ENCODE results near the gene FGFR3.

Gene FGFR3

GRCh38 chr4:1802151-1802715 lies 9.1 kb downstream of the FGFR3 start:
- Histone ChIP-seq H3K9me3 (ENCODE audit: control insufficient read depth, low read length) (no peaks in the 10 kb centered on the region), H3K4me1 (ENCODE audit: control insufficient read depth, insufficient read depth, low read length, poor library complexity, severe bottlenecking) (no peaks in the 10 kb centered on the region), H3K36me3 (ENCODE audit: control insufficient read depth, insufficient read depth, low read length) (no peaks in the 10 kb centered on the region), H3K27me3 (replicated peaks; ENCODE audit: control insufficient read depth, insufficient read depth, low read length, poor library complexity, severe bottlenecking) (peaks cover 1% of the 10 kb centered on the region), H3K27ac (ENCODE audit: insufficient read depth, low read length, poor library complexity, severe bottlenecking) (no peak overlapping the region), H3K4me3 (ENCODE audit: insufficient read depth, low read depth, low read length, poor library complexity, severe bottlenecking) (no peak overlapping the region)
- no peak for DNase-seq

- no peak overlapping the region for H3K27ac ChIP-seq (ENCODE audit: insufficient read depth, low read length, poor library complexity, severe bottlenecking)
These were observed 9.8 kb downstream of the FGFR3 start for GRCh38 chr4:1802720-1803522.

DNA sequence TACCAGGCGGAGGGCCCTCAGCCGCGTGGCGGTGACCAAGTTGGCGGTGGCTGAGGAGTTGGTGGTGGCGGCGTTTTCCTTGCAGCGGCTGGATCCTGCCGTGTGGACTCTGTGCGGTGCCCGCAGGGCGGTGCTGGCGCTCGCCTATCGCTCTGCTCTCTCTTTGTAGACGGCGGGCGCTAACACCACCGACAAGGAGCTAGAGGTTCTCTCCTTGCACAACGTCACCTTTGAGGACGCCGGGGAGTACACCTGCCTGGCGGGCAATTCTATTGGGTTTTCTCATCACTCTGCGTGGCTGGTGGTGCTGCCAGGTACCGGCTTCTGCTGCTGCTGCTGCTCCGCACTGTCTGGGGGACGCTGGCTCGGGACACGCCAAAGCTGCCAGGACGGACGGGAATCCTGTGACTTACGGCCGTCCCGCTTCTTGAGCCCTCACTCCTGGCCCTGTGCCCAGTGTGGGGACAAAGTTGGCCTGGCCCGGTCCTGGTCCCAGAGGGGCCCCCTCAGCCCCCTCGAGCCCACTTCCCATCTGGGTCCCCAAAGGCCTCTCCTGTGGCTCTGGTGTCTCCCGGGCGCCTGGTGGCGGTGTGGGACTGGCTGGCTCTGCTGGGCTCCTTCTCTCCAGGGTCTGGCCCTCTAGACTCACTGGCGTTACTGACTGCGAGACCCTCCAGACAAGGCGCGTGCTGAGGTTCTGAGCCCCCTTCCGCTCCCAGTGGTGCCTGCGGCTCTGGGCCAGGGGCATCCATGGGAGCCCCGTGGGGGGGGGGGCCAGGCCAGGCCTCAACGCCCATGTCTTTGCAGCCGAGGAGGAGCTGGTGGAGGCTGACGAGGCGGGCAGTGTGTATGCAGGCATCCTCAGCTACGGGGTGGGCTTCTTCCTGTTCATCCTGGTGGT lies 10.7 kb downstream of the FGFR3 start:
- no peak overlapping the region for H3K4me3 ChIP-seq (ENCODE audit: insufficient read depth, low read depth, low read length, poor library complexity, severe bottlenecking)
- H3K27ac ChIP-seq (ENCODE audit: insufficient read depth, low read length, poor library complexity, severe bottlenecking) = no peak overlapping the region
- DNase-seq = no peak
- no peaks in the 10 kb centered on the region for H3K27me3 ChIP-seq (replicated peaks; ENCODE audit: control insufficient read depth, insufficient read depth, low read length, poor library complexity, severe bottlenecking)
- no peaks in the 10 kb centered on the region for H3K36me3 ChIP-seq (ENCODE audit: control insufficient read depth, insufficient read depth, low read length)
- no peaks in the 10 kb centered on the region for H3K4me1 ChIP-seq (ENCODE audit: control insufficient read depth, insufficient read depth, low read length, poor library complexity, severe bottlenecking)
- no peaks in the 10 kb centered on the region for H3K9me3 ChIP-seq (ENCODE audit: control insufficient read depth, low read length)

More at GRCh38 chr4:1802720-1803522, 9.8 kb downstream of the FGFR3 start:
- Histone ChIP-seq H3K36me3 (ENCODE audit: control insufficient read depth, insufficient read depth, low read length) (no peaks in the 10 kb centered on the region), H3K9me3 (ENCODE audit: control insufficient read depth, low read length) (no peaks in the 10 kb centered on the region), H3K4me1 (ENCODE audit: control insufficient read depth, insufficient read depth, low read length, poor library complexity, severe bottlenecking) (no peaks in the 10 kb centered on the region), H3K4me3 (ENCODE audit: insufficient read depth, low read depth, low read length, poor library complexity, severe bottlenecking) (no peak overlapping the region), H3K27me3 (replicated peaks; ENCODE audit: control insufficient read depth, insufficient read depth, low read length, poor library complexity, severe bottlenecking) (no peaks in the 10 kb centered on the region)
- DNase-seq = no peak

DNA sequence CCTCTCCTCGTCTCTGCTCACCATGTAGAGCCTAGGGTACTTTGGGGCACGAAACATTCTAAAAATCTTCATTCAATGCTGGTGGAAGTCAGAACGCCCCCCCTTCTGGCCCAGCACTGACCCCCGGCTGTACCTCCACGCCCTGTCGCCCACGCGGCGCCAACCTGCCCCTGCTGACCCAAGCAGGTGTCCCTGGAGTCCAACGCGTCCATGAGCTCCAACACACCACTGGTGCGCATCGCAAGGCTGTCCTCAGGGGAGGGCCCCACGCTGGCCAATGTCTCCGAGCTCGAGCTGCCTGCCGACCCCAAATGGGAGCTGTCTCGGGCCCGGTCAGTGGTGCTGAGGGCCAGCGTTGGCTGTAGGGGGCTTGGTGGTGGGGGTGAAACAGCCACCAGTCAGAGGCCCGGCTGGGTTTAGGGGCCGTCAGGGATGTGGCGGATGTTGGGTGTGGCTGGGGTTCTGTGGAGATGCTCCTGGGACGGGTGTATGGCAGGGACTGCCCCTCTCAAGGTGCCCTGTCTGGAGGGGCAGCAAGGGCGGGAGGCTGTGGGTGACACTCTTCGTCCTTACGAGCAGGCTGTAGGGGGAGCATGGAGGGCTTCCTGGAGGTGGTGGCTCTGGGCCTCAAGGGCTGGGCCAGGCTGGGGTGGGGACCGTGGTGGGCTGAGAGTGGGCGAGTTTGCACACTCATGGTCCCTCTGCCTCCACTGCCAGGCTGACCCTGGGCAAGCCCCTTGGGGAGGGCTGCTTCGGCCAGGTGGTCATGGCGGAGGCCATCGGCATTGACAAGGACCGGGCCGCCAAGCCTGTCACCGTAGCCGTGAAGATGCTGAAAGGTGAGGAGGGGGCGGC lies 11.8 kb downstream of the FGFR3 start:
- H3K4me1 ChIP-seq (ENCODE audit: control insufficient read depth, insufficient read depth, low read length, poor library complexity, severe bottlenecking) = no peaks in the 10 kb centered on the region
- H3K27ac ChIP-seq (ENCODE audit: insufficient read depth, low read length, poor library complexity, severe bottlenecking) = no peak overlapping the region
- no peaks in the 10 kb centered on the region for H3K36me3 ChIP-seq (ENCODE audit: control insufficient read depth, insufficient read depth, low read length)
- no peak for DNase-seq
- no peaks in the 10 kb centered on the region for H3K9me3 ChIP-seq (ENCODE audit: control insufficient read depth, low read length)
- no peaks in the 10 kb centered on the region for H3K27me3 ChIP-seq (replicated peaks; ENCODE audit: control insufficient read depth, insufficient read depth, low read length, poor library complexity, severe bottlenecking)
- H3K4me3 ChIP-seq (ENCODE audit: insufficient read depth, low read depth, low read length, poor library complexity, severe bottlenecking) = no peak overlapping the region

DNA sequence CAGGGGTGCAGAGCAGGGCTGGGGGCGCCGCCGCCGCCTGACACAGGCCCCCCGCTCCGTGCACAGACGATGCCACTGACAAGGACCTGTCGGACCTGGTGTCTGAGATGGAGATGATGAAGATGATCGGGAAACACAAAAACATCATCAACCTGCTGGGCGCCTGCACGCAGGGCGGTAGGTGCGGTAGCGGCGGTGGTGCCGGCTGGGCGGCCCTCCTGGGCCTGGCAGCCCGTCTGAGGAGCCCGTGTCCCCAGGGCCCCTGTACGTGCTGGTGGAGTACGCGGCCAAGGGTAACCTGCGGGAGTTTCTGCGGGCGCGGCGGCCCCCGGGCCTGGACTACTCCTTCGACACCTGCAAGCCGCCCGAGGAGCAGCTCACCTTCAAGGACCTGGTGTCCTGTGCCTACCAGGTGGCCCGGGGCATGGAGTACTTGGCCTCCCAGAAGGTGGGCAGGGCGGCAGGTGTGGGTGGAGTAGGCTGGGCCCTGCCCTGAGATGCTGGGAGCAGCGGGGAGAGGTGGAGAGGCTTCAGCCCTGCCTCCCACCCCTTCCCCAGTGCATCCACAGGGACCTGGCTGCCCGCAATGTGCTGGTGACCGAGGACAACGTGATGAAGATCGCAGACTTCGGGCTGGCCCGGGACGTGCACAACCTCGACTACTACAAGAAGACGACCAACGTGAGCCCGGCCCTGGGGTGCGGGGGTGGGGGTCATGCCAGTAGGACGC lies 12.6 kb downstream of the FGFR3 start:
- no peaks in the 10 kb centered on the region for H3K27me3 ChIP-seq (replicated peaks; ENCODE audit: control insufficient read depth, insufficient read depth, low read length, poor library complexity, severe bottlenecking)
- no peak overlapping the region for H3K4me3 ChIP-seq (ENCODE audit: insufficient read depth, low read depth, low read length, poor library complexity, severe bottlenecking)
- H3K36me3 ChIP-seq (ENCODE audit: control insufficient read depth, insufficient read depth, low read length) = no peaks in the 10 kb centered on the region
- no peak for DNase-seq
- H3K9me3 ChIP-seq (ENCODE audit: control insufficient read depth, low read length) = no peaks in the 10 kb centered on the region
- H3K27ac ChIP-seq (ENCODE audit: insufficient read depth, low read length, poor library complexity, severe bottlenecking) = no peak overlapping the region
- H3K4me1 ChIP-seq (ENCODE audit: control insufficient read depth, insufficient read depth, low read length, poor library complexity, severe bottlenecking) = no peaks in the 10 kb centered on the region

- H3K4me1 ChIP-seq (ENCODE audit: control insufficient read depth, insufficient read depth, low read length, poor library complexity, severe bottlenecking) = no peaks in the 10 kb centered on the region
- H3K27me3 ChIP-seq (replicated peaks; ENCODE audit: control insufficient read depth, insufficient read depth, low read length, poor library complexity, severe bottlenecking) = no peaks in the 10 kb centered on the region
- H3K27ac ChIP-seq (ENCODE audit: insufficient read depth, low read length, poor library complexity, severe bottlenecking) = no peak overlapping the region
- no peak for DNase-seq
- H3K4me3 ChIP-seq (ENCODE audit: insufficient read depth, low read depth, low read length, poor library complexity, severe bottlenecking) = no peak overlapping the region
- no peaks in the 10 kb centered on the region for H3K9me3 ChIP-seq (ENCODE audit: control insufficient read depth, low read length)
- no peaks in the 10 kb centered on the region for H3K36me3 ChIP-seq (ENCODE audit: control insufficient read depth, insufficient read depth, low read length)
These were observed 13.1 kb downstream of the FGFR3 start for GRCh38 chr4:1806223-1806564.

- no peaks in the 10 kb centered on the region for H3K27me3 ChIP-seq (replicated peaks; ENCODE audit: control insufficient read depth, insufficient read depth, low read length, poor library complexity, severe bottlenecking)
- H3K4me3 ChIP-seq (ENCODE audit: insufficient read depth, low read depth, low read length, poor library complexity, severe bottlenecking) = no peak overlapping the region
- no peaks in the 10 kb centered on the region for H3K4me1 ChIP-seq (ENCODE audit: control insufficient read depth, insufficient read depth, low read length, poor library complexity, severe bottlenecking)
- no peaks in the 10 kb centered on the region for H3K36me3 ChIP-seq (ENCODE audit: control insufficient read depth, insufficient read depth, low read length)
- DNase-seq = no peak
- no peaks in the 10 kb centered on the region for H3K9me3 ChIP-seq (ENCODE audit: control insufficient read depth, low read length)
- no peak overlapping the region for H3K27ac ChIP-seq (ENCODE audit: insufficient read depth, low read length, poor library complexity, severe bottlenecking)
These were observed 13.7 kb downstream of the FGFR3 start for GRCh38 chr4:1806596-1807331.

- Histone ChIP-seq H3K4me1 (ENCODE audit: control insufficient read depth, insufficient read depth, low read length, poor library complexity, severe bottlenecking) (no peaks in the 10 kb centered on the region), H3K4me3 (ENCODE audit: insufficient read depth, low read depth, low read length, poor library complexity, severe bottlenecking) (no peak overlapping the region), H3K9me3 (ENCODE audit: control insufficient read depth, low read length) (no peaks in the 10 kb centered on the region), H3K27ac (ENCODE audit: insufficient read depth, low read length, poor library complexity, severe bottlenecking) (no peak overlapping the region), H3K27me3 (replicated peaks; ENCODE audit: control insufficient read depth, insufficient read depth, low read length, poor library complexity, severe bottlenecking) (no peaks in the 10 kb centered on the region), H3K36me3 (ENCODE audit: control insufficient read depth, insufficient read depth, low read length) (no peaks in the 10 kb centered on the region)
- DNase-seq = no peak
These were observed 14.3 kb downstream of the FGFR3 start for GRCh38 chr4:1807332-1807777.

All from effector memory CD4-positive, alpha-beta T cell (primary cell).